ENCODE results near the gene ATP7B.

ATP7B gene

DNA sequence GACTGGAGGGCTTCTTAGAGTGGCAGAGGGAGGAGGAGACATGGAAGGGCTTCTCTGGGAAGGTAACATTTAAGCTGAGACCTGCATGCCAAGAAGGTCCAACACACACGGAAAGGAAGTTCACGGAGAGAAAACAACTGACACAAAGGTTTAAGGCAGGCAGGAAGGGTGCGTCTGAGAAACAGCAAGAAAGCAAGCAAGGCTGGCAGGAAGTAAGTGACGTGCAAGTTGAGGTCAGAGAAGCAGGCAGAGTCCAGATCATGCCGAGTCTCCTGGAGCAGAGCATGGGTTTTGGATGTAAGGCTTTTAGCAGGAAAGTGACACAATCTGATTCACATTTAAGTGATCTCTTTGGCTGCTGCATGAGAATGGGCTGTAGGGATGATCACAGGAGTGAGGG, 60.5 kb downstream of the ATP7B start:
- no peak for DNase-seq (ENCODE audit: low read depth)

DNA sequence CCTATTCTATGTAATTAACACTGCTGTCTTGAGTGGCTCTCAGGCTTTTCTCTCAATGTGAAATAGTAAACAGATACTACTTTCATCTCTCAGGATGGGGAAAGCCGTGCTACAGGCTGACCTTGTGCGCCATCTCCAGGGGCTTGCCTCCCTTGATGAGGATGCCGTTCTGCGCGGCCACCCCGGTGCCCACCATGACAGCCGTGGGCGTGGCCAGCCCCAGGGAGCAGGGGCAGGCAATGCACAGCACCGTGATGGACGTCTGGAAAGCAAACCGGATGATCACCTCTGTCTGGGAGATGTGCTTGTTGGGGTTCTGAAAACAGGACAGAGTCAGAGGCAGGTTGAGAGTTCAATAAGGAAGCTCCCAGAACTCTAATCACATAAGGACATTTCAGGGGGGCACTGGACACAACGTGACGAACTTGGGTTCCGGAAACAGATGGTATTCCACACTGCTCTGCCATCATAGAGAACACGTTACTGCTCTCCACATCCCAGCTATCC, 65.0 kb downstream of the ATP7B start:
- no peak for DNase-seq (ENCODE audit: low read depth)

DNA sequence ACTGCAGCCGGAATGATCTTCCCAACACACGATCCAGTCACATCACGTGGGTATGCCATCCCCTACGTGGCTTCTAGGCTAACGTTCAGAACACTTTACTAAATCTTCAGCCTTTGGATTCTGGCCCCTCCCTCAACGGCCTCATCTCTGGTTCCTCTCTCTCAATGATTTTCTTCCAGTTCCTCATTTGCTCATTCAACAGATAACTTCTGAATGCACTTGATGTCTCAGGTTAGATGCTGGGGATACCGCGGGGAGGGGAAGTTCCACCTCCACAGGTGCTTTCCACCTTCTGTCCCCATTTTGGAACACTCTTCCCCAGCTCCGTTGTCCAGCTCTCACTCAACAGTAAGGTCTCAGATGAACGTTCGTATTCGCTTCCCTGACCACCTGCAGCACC, 66.1 kb downstream of the ATP7B start:
- DNase-seq (ENCODE audit: low read depth) = no peak

DNA sequence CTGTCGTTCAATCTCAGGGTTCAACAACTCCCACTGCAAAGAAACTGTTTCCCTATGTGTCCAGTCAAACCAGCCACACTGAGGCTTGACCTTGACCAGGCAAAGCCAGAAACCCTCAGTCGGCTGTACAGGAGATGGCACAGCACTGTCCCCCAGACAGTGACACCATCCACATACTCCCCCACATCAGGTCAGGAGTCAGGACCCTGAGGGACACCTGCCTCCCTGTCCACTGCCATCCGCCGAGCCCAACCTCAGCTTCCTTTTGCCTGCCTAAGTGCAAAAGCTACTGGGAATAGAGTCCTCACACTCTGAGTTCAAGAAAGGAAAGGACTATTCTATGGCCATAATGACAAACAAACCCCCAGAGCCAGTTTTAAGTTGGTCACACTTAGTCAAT, 66.8 kb downstream of the ATP7B start:
- DNase-seq (ENCODE audit: low read depth) = no peak

DNA sequence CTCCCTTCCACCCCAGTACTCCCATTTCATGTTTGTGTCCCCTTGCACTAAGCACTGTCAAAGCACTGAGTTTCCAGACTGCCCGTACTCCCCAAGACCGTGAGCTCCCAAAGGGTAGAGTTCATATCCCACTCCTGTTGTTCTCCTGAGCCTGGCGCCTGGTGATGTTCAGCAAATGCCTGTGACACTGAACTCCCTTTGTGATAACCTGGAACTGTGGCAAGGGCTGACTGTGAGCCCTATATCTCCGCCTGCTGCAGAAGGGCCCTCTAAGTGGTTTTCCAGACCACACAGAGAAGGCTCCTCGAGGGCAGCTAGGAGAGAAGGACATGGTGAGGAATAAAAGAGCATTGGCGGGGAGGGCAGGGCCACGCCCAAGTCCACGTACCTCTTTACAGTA, 67.5 kb downstream of the ATP7B start:
- no peak for DNase-seq (ENCODE audit: low read depth)

DNA sequence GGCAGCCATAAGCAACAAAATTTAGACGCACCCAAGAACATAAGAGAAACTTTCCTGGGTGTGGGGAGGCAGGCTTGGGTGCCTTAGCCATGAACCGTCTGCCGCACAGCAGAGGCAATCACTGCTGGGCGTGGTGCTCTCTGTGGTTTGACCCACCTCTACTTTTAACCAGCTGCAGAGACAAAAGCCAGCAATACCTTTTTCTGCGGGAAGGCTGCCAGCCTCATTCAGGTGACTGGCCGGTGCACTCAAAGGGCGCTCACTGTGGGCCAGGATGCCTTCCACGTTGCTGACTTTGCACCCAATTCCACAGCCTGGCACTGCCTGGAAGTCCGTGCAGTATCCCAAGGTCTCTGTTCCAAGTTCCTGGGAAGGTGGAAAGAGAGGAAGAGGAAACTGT, 69.1 kb downstream of the ATP7B start:
- no peak for DNase-seq (ENCODE audit: low read depth)

DNA sequence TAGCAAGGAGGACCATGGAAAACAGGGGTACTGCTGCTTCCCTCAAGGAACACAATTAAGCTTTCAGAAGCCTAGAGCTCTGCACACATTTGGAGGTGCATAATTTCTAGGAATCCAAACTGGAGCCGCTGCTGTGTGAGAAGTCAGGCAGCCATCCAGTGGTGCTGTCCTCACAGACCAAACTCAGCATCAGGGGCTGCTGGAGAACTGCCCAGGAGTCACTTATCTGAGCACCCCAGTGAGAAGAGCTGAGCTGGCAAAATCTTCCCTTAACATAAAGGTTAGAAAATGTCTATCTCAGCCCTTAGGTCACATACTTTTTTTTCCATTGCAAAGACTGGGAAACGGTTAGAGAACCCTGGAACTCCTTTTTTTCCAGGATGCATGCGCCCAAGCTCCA, 72.8 kb downstream of the ATP7B start:
- DNase-seq (ENCODE audit: low read depth) = no peak

DNA sequence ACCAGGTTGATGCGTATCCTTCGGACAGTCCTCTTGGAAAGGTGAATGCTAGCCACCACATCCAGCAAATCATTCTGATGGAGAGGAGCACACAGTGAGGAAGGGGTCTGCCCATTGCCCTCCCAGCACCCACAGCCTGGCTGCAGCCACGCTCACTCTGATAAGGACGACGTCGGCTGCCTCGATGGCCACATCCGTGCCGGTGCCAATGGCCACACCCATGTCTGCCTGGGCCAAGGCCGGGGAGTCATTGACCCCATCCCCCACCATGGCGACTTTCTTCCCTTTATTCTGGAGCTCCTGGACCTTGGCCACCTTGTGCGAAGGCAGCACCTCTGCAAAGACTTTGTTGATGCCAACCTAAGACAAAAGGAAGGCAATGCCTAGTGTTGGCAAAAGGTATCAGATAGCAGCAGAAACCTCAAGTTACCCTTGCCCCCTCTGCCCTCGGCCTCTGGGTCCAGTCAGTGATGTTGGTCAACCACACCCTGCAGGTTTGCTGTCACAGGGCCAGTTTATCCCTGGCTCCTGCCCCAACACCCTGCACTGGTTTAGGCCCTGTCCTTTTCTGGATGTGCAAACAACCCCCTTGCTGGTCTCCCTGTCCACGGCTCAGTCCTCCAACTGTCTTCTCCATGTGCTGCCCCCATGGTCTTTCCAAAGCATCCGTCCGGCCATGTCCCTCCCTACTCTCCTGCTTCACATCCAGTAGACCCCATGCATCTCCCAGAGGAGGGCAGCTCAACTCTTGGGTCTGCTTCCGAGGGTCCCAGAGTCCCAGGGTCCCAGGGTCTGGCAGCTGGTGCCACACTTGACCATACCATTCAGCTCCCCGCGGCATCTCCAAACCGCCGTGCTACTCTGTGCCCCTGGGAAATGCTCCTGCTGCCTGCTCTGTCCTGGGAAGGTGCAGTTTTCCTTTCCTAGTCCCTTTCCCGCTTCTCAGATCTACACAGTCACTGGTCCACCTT, 73.6 kb downstream of the ATP7B start:
- DNase-seq (ENCODE audit: low read depth) = no peak

DNA sequence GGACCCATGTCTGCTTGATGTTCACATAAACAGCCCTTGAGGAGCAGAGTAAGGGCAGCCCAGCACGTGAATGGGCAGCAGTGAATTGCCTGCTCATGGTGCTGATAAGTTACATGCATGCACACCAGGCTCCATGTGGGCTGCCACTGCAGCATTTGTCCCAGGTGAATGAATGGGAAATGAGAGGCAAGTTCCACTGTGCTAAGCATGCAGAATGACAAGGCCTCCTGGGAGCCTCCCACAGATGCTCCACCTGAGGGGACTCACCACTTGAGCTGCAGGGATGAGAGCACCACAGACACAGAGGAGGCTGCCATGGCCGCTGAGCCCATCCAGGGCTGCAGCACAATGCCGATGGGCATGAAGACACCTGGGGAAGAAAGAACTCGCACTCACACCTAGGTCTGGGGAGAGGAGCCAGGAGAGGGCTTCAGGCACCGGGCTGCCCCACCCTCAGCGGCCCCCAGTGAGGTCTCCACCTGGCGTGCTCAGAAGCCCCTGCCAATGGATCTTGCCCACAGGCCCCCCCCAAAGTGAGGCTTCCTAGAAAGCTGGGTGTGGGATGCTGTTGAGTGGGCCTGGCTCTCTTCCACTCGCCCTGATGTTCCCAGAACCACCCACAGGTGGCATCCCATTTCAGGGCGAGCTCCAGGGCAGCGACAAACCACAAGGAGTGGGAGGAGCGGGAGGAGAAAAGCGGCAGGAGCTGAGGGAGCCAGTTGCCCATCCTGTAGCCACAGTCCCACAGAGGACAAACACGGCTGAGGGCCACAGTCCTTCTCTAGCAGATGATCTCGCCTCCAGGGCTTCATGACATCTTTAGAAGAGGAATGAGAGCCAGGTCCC, 75.7 kb downstream of the ATP7B start:
- no peak for DNase-seq (ENCODE audit: low read depth)

DNA sequence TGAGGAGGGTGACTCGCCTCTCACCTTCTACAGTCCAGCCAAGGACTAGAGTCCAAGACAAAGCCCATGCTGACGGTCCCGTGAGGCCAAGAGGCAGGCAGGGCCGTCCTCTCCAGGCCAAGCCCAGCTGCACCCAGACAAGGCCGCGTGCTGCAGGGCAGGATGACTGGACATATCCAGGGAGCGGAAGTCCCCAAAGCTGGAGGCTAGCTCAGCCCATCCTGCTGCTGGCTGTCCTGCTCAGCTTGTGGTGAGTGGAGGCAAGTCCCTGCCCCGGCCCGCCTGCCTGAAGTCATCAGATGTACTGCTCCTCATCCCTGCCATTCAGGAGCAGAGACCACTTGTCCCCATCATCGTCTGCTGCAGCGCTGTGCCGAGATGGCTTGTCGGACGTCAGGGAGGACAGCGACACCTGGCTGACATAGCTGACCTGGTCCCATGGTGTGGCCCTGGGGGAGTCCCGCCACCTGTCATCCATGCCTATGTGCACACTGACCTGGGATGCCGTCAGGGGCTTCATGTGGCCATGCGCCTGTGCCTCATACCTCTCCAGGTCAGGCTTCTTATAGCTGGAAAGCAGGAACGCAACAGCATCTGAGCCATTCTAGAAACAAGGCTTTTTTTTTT, 76.7 kb downstream of the ATP7B start:
- DNase-seq (ENCODE audit: low read depth) = no peak

DNA sequence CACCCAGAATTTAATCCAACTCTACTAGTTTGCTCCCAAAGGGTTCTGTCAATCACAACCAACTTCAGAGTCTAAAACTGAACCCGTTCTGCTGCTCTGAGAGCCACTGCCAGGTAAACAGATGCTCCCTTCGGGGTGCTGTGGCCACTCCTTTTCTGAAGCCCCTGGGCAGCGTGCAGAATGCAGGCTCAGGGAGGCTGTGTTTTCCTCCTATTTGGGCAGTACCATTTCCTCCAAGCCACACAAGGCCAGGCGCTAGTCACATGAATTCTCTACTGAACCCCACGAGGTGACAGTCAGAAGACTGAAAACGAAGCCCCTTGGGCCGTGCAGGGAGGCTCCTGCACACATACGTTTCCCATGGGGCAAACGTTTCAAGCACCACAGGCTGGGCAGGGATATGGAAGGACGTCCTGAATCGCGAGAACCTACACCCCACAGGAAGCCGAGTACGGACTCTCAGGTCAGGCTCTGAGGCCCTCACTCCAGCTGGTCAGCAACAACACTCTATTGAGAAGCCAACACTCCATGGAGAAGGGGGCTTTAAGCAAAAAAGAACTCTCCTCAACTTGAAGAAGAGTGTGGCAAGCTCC, 77.7 kb downstream of the ATP7B start:
- DNase-seq (ENCODE audit: low read depth) = no peak

DNA sequence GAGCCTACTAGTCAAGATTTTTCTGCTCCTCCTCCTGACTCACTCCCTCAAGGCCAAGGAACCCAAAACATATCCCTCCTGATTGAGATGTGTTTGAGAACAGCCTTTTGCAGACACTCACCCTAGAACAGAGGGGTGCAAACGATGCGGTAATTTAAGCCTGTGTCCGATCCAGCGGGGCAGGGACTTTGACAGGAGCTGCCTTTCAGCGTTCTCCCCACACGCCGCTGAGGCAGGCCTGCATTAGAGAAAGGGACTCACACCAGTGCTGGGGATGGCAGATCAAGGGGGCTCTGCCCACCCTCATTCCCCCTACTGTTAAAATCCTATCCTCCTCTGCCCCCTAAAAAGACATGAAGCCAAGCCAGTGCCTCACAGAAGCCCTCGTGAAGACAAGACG, 79.0 kb downstream of the ATP7B start:
- no peak for DNase-seq (ENCODE audit: low read depth)

DNA sequence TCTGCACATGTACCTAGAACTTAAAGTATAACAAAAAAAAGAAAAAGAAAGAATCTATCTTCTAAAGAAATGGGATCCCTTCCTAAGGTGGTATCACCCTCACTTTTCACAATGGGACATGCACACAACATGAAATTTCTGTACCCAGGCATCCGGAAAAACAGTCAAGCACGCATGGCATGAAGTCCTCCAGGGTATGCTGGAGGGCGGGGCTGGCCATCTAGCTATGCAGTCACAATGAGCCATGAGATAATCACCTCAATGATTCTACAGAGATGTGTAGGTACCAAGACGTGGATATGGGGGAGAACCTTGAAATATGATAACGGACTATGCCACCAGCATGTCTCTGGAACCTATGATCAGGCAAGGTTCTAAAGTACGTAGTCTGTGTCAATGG, 79.6 kb downstream of the ATP7B start:
- DNase-seq (ENCODE audit: low read depth) = no peak

DNA sequence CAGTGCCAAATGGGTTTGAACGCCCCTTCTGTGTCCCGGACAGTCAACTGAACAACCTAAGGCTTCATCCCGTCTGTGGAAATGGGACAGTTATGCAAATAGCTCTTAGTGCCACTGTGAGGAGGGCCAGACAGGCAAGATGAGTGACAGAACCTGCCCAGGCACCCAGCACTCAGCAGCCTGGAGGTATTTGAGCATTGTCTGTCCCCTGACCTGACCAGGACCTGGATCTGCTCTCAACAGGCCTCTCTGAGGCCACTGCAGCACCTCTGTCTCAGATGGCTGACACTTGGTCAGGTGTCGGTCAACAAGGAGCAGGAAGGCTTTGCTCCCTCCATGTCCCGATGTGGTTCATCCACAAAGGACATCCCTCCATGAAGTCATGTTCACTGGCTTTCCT, 81.6 kb downstream of the ATP7B start:
- DNase-seq (ENCODE audit: low read depth) = no peak

DNA sequence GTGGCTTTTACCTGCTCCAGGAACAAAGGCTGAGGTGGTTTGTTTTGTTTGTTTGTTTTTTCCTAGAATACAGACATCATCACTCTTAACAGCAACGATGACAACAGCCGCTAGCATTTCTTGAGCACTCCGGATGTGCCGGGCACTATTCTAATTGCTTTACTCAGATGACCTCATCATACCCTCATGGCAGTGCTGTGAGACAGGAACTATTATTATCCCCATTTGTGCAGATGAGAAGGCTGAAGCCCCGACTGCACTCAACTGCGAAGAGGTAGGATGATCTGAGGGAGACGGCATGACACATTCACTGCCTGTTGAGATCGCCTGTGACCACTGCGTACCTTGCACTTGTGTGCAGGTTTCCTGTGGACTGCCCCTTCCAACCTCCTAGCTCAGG, 83.0 kb downstream of the ATP7B start:
- no peak for DNase-seq (ENCODE audit: low read depth)

DNA sequence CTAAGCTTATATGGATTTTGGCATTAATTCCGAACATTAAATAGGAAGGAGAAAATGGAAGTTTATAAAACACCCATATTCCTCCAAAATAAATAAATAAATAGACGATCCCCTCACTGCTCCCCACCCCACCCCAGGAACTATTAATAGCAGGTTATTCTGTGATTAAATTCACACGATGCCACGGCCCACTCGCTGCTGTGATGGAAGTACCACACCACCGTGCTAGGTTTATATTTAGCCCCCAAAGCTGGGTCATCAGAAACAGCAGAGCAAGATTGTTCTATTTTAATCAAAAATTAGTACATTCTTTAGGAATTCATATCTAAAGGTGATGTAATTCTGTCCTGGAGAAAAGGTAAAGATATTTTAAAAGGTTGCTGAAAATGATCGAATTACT, 84.1 kb downstream of the ATP7B start:
- DNase-seq (ENCODE audit: low read depth) = no peak

DNA sequence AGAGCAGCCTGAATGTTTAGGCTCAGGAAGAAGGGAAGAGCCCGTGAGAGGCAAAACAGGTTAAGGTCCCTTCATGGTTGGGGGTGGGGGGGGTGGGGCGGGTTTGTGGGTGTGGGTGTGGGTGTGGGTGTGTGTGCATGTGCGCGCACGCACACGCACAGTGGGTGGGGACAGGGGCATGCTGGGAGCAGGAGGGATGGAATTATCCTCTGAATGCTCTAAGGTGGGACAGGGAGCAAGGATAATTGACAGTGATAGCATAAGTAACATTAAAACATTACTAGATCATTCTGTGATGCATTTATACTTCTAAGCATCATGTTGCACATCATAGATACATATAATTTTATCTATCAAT, 84.7 kb downstream of the ATP7B start:
- DNase-seq (ENCODE audit: low read depth) = no peak

DNA sequence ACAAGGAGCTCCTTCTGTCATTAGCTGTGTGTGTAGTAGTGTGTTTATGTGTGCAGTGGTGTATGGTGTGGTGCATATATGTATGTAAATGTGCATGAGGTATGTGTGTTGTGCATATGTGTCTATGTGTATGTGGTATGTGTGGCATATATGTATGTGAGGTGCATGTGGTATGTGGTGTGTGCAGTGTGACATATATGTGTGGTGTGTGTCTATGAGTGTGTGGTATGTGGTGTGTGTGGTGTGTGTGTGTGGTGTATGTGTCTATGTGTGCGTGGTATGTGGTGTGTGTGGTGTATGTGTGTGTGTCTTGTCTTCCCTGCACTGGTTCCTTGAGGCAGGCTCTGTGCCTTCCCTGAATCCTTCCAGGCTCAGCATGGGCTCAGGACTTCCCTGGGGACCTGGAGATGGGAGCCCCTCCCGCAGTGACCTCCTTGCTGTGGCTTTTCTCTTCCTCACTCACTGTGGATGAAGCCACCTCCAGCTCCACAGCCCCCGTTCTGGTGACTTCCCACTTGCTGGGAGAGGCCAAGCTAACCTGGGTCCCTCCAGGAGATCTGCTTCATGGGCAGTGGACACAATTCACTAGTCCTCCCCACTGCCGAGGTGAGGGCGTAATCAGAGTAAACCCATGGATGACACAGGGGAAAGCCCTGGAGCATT, 85.3 kb downstream of the ATP7B start:
- no peak for DNase-seq (ENCODE audit: low read depth)

DNA sequence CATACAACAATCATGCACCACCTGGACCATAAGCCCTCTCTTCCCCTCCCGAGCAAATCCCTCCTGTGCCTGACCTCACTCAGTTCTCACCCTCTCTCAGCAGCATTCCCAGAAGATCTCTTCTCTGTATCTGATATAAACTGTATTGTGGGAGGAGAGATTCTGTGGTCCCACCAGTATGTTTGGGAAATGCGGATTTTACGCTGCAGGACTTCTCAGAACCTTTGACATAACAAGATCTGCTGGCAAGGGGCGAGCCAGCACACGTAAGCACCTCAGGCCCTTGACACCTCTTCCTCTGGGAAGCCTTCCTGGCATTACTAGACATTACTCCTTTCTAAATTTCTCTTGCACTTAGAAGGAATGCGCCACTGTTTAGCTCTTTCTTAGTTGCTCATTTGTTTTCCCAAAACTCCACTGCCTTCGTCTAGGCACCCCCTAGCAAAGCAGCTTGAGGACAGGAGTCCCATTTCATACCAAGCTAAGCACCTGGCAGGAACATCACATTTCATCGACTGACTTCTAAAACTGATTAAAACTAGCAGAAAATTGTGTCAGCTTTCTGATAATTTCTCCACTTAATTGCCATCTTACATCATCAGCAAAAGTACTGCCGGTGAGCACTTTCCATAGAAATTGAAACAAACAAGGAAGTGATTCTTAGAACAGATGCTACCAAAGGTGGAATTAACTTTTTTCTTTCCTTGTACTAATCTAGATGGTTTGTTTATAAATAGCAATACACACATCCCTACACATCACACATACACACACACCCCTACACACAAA, 86.3 kb downstream of the ATP7B start:
- no peak for DNase-seq (ENCODE audit: low read depth)

DNA sequence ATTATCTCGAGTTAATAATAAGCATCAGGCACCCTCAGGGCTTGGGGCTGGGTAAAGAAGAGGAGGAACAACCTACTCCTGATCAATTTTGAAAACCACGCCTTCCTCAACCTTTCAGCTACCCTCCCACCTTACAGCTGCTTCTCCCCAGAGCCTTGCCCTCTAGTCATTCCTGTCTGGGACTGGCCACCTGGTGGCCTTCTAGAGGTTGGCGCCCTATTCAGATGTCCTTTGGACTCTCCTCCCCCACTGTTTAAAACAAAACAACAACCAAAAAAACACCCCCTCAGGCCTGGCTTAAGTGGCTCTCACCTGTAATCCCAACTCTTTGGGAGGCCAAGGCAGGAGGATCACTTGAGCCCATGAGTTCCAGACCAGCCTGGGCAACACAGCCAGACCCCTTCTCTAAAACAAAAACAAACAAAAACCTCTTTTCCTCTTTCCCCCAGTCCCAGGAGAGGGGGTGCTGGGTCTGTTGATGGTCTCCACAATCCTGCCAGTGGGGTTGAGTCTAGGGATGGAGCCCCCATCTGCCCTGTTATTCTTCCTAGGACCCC, 87.2 kb downstream of the ATP7B start:
- DNase-seq (ENCODE audit: low read depth) = no peak
